Body of pancreas (tissue), 4 donors: ENCODE results near the gene NDUFA7.

Source experiments
- POLR2A ChIP-seq, 3 donors: fragments of 450-650 bp; IDR thresholded peaks; one replicate each; pipeline ENCODE4 v1.6.1; 2016; ENCODE audit warnings: antibody characterized with exemption in 3 of 3, mild to moderate bottlenecking in 2 of 3
- TF ChIP-seq, protein P1 (sequence below), 7 experiments: fragments of 450-650 bp in 4 of 7; fragments of 200-600 bp in 3 of 7; sonication (generic) in 3 of 7; IDR thresholded peaks; one replicate each; pipeline ENCODE4 v1.5.1; 2016 to 2019; ENCODE audit warnings: antibody characterized with exemption in 7 of 7

DNA sequence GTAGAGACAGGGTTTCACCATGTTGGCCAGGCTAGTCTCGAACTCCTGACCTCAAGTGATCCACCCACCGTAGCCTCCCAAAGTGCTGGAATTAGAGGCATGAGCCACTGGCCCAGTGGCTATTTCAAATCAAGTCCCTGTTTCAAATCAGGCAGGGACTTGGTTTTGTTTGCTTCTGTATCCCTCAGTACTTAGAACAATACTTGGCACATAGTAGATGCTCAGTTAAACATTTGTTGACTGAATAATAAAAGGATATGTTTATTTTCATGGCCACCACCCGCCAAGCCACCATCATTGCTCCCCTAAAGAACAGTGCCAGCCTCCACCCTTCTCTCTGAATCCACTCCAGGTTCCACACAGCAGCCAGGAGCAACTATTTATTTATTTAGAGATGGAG, 4.3 kb upstream of the NDUFA7 start:
- TF ChIP-seq, protein P1, sequence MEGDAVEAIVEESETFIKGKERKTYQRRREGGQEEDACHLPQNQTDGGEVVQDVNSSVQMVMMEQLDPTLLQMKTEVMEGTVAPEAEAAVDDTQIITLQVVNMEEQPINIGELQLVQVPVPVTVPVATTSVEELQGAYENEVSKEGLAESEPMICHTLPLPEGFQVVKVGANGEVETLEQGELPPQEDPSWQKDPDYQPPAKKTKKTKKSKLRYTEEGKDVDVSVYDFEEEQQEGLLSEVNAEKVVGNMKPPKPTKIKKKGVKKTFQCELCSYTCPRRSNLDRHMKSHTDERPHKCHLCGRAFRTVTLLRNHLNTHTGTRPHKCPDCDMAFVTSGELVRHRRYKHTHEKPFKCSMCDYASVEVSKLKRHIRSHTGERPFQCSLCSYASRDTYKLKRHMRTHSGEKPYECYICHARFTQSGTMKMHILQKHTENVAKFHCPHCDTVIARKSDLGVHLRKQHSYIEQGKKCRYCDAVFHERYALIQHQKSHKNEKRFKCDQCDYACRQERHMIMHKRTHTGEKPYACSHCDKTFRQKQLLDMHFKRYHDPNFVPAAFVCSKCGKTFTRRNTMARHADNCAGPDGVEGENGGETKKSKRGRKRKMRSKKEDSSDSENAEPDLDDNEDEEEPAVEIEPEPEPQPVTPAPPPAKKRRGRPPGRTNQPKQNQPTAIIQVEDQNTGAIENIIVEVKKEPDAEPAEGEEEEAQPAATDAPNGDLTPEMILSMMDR (IDR thresholded peaks at IDR 0.05): no peak
- no peak for TF ChIP-seq POLR2A (IDR thresholded peaks at IDR 0.05)
